ENCODE measurements around the gene PIK3CB.

- TF ChIP-seq CTCF (IDR thresholded peaks at IDR 0.05) (no peak), POLR2A (IDR thresholded peaks at IDR 0.05) (no peak)
Measured at GRCh38 chr3:138740072-138740471, 94.7 kb downstream of the PIK3CB start.
